ENCODE results near the gene NEK1.
"Not testable (repeated sequence)": the region's sequence is repeated elsewhere in the genome, so short reads cannot be mapped to it uniquely, and the experiment has no call there.

Gene NEK1

DNA sequence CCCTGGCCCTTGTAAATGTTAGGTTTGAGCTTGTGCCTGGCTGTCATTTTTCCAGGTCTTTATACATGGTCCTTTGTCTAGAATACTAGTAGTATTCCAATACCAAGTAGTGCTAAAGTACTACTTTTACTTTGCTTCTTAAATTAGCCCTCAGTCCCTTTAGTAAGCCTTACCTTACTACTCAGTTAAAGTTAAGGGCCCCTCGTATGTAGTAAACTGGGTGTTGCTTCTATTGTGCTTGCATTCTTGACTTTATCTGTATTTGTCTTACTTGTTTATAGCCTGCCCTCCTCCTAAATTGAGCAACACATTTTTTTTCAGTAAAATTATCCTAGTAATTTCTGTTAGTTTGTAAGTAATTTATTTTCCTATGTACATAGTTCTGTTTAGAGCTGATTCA, 33.2 kb upstream of the NEK1 start:
- Mint-ChIP-seq H3K27ac (no peak overlapping the region), H3K36me3 (ENCODE audit: low read depth) (peaks cover 23% of the 10 kb centered on the region), H3K4me3 (no peak overlapping the region), H3K9me3 (no peaks in the 10 kb centered on the region), H3K4me1 (ENCODE audit: low read depth) (peaks cover 7% of the 10 kb centered on the region), H3K27me3 (no peaks in the 10 kb centered on the region)

DNA sequence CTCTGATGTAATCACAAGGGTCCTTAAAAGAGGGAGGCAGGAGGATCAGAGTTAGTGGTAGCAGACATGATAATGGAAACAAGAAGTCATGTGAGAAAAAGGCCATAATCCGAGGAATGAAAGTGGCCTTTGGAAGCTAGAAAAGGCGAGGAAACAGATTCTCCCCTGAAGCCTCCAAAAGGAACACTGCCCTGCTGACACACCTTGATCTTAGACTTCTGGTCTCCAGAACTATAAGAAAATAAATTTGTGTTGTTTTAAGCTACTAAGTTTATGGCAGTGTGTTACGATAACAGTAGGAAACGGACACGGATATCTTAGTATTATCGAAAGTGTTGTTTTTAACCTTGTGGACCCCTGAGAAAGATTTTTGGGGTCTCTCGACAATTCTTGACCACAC, 32.4 kb upstream of the NEK1 start:
- Mint-ChIP-seq H3K27ac (no peak overlapping the region), H3K9me3 (no peaks in the 10 kb centered on the region), H3K27me3 (no peaks in the 10 kb centered on the region), H3K4me3 (no peak overlapping the region), H3K36me3 (ENCODE audit: low read depth) (peaks cover 28% of the 10 kb centered on the region), H3K4me1 (ENCODE audit: low read depth) (peaks cover 1% of the 10 kb centered on the region)

DNA sequence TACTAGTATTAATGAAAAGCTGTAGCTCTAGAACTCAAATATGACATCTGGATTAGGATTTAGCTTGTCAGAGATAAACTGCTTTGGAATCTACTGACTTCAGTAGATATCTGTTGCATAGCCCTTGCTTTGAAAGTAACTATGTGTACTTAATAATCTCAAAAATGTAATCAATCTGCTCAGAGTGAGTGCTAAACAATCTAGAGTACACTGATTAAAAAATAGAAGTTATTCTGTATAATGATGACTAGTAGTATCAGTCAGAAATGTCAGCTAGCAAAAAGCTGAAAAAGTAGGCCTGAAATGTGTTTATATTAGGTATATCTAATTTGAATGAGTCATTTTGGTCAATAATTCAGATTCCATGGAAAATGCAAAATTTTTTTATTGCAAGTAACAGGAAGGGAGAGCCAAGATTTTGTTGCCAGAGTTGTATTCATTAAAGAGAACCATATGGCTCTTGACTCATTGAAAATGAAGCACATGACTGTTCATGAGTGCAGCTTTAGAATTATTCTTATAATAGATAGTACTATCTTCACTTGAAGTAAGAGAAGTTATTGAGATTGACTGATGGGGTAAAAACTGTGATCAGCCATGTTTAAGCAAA, 28.0 kb upstream of the NEK1 start:
- Mint-ChIP-seq H3K27me3 (no peaks in the 10 kb centered on the region), H3K36me3 (ENCODE audit: low read depth) (peaks cover 50% of the 10 kb centered on the region), H3K27ac (no peak overlapping the region)

DNA sequence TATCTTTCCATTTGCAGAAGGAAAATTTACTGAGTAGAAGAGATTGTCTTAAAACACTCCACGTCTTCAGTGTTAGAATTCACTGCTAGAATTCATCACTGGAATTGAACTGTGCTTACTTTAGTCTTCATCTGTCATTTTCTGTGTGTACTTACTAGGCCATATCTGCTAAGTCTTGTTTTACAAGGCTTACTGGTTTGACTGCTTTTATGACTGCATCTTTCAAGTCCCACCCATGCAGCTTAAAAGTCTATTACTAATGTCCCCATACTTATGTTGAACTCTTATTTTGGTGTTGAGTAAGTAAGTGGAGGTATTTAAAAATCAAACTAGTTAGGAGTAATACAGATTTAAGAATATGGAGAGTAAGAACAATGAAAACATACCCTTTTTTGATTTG, 22.6 kb upstream of the NEK1 start:
- H3K27ac Mint-ChIP-seq = no peak overlapping the region
- no peaks in the 10 kb centered on the region for H3K9me3 Mint-ChIP-seq
- H3K4me1 Mint-ChIP-seq (ENCODE audit: low read depth) = peaks cover 7% of the 10 kb centered on the region
- peaks cover 32% of the 10 kb centered on the region for H3K36me3 Mint-ChIP-seq (ENCODE audit: low read depth)
- no peaks in the 10 kb centered on the region for H3K27me3 Mint-ChIP-seq
- no peak overlapping the region for H3K4me3 Mint-ChIP-seq

More for the DNA sequence above, 28.0 kb upstream of the NEK1 start:
- Mint-ChIP-seq H3K4me3 (no peak overlapping the region), H3K4me1 (ENCODE audit: low read depth) (no peaks in the 10 kb centered on the region), H3K9me3 (no peaks in the 10 kb centered on the region)

DNA sequence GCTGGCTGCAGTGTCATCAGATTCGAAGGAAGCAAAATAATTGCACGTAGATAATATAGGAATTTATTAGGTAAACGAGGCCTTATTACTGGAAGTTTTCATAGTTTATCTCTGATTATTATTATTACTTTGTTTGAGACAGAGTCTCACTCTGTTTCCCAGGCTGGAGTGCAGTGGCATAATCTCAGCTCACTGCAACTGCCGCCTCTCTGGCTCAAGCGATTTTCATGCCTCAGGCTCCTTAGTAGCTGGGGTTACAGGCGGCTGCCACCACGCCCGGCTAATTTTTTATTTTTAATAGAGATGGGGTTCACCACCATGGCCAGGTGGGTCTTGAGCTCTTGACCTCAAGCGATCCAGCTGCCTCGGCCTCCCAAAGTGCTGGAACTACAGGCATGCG, 20.5 kb upstream of the NEK1 start:
- Mint-ChIP-seq H3K27me3 (no peaks in the 10 kb centered on the region), H3K4me3 (no peak overlapping the region), H3K36me3 (ENCODE audit: low read depth) (peaks cover 22% of the 10 kb centered on the region), H3K4me1 (ENCODE audit: low read depth) (peaks cover 15% of the 10 kb centered on the region), H3K27ac (no peak overlapping the region), H3K9me3 (no peaks in the 10 kb centered on the region)

DNA sequence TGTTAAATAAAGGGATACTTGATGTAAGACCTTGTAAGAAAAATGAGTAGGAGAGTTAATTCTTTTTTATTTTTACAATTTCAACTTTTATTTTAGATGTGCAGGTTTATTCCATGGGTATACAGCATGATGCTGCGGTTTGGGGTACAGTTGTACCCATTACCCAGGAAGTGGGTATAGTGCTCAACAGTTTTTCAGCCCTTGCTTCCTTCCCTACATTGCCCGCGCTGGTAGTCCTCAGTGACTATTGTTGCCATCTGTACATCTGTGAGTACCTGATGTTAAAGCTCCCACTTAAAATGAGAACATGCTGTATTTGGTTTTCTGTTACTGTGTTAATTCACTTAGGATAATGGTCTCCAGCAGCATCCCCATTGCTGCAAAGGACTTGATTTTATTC, 17.7 kb upstream of the NEK1 start:
- H3K4me3 Mint-ChIP-seq = no peak overlapping the region
- no peak overlapping the region for H3K27ac Mint-ChIP-seq
- H3K36me3 Mint-ChIP-seq (ENCODE audit: low read depth) = peaks cover 14% of the 10 kb centered on the region
- no peaks in the 10 kb centered on the region for H3K9me3 Mint-ChIP-seq
- peaks cover 36% of the 10 kb centered on the region for H3K4me1 Mint-ChIP-seq (ENCODE audit: low read depth)
- no peaks in the 10 kb centered on the region for H3K27me3 Mint-ChIP-seq

DNA sequence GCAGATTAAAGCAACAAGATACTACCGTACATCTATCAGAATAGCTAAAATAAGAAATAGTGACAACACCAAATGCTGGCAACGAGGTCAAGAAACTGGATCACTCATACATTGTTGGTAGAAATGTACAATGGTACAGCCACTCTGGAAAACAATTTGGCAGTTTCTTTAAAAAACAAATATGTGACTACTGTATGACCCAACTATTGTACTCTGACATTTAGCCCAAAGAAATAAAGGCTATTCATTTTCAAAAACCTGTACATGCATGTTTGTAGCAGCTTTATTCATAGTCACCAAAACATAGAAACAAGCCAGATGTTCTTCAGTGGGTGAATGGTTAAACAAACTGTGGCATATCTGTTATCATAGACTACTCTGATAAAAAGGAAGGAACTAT, 16.2 kb upstream of the NEK1 start:
- Mint-ChIP-seq H3K9me3 (no peaks in the 10 kb centered on the region), H3K4me1 (ENCODE audit: low read depth) (peaks cover 36% of the 10 kb centered on the region), H3K4me3 (no peak overlapping the region), H3K27me3 (no peaks in the 10 kb centered on the region), H3K27ac (no peak overlapping the region), H3K36me3 (ENCODE audit: low read depth) (peaks cover 19% of the 10 kb centered on the region)

DNA sequence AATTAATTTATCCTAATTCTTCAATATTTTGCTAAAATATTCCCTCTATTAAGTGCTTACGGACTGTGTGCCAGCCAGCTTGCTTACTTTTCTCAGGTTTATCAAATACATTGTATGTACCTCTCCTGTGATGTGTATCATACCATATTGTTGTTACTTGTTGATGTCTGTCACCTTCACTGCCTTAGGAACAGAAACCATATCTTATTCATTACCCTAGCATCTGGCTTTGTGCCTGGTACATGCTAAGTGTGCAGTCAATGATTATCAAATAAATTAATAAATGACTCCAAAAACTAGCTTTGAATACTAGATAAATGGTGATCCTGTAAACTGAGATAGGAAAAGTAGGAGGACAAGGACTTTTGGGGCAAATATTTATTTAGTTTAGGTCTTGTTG, 14.9 kb upstream of the NEK1 start:
- Mint-ChIP-seq H3K27ac (peak overlapping the region; percentile 19), H3K4me3 (no peak overlapping the region), H3K27me3 (no peaks in the 10 kb centered on the region), H3K36me3 (ENCODE audit: low read depth) (peaks cover 20% of the 10 kb centered on the region), H3K4me1 (ENCODE audit: low read depth) (peaks cover 49% of the 10 kb centered on the region), H3K9me3 (no peaks in the 10 kb centered on the region)

DNA sequence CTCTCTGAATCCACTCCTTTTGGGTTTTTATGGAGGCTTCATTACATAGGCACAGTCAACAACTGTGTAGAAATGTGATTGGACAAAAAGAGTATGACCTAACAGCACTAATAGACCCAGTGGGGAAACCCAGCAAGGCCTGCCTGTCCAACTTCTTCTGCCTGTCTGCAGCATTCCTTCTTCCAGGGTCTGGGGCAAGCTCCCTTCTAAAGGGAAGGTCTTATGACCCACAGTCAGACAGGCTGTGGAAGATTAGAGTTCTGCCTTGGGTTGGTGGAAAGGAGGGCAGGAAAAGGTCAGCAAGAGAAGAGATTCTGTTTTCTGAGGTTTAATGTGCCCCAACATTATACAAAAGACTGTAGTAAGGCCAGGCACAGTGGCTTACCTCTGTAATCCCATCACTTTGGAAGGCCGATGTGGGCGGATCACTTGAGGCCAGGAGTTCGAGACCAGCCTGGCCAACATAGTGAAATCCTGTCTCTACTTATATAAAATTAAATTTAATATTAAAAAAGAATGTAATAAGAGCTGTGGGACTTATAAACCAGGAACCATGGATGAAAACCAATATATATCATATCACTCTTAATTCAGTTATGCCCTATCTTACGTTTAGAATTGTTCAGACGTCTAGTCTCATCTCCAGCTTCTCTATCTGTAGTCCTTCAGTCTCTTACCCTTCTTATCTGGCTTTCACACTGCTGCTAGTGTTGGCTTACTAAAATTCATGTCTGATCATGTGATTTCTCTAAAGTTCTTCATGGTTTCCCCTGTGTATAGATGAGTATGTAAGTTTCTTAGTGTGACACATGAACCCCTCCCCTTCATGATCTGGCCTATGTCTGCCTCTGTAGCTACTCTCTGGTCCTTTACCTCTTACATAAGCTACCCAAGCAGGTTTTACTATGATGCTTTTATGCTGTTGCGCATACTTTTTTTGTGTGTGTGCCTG, 14.2 kb upstream of the NEK1 start:
- peaks cover 56% of the 10 kb centered on the region for H3K4me1 Mint-ChIP-seq (ENCODE audit: low read depth)
- H3K27ac Mint-ChIP-seq = peak overlapping the region; percentile 58

DNA sequence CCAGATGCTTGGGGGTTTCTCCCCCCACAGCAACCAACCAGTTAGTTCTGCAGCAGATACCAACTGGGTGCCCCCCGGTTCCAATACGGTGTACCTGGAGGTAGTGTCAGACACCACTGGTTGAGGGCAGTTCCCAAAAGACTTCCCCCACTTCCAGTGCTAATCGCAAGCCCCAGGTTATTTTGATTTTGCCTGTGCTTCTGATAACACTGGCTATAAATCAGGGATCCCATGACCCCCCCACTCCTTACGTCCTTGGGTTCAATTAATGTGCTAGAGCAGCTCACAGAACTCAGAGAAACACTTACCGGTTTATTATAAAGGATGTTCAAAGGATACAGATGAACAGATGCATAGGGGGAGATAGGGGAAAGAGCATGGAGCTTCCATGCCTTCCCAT, 13.5 kb upstream of the NEK1 start:
- H3K4me3 Mint-ChIP-seq = no peak overlapping the region
- no peaks in the 10 kb centered on the region for H3K27me3 Mint-ChIP-seq

More for the DNA sequence above, 14.2 kb upstream of the NEK1 start:
- Mint-ChIP-seq H3K27me3 (no peaks in the 10 kb centered on the region), H3K9me3 (no peaks in the 10 kb centered on the region), H3K36me3 (ENCODE audit: low read depth) (peaks cover 19% of the 10 kb centered on the region), H3K4me3 (no peak overlapping the region)

DNA sequence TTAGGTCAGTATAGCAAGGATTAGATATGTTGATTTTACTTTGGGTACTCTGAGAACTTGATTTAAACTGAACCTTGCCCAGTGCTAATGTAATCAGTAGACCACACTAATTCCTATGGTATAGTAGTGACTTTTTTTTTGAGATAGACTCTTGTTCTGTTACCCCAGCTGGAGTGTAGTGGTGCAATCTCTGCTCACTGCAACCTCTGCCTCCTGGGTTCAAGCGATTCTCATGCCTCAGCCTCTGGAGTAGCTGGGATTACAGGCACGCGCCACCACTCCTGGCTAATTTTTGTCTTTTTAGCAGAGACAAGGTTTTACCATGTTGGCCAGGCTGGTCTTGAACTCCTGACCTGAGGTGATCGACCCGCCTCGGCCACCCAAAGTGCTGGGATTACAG, 11.6 kb upstream of the NEK1 start:
- not testable (repeated sequence) for H3K4me3 Mint-ChIP-seq, H3K9me3 Mint-ChIP-seq, H3K27ac Mint-ChIP-seq, H3K27me3 Mint-ChIP-seq
- peaks cover 16% of the 10 kb centered on the region for H3K36me3 Mint-ChIP-seq (ENCODE audit: low read depth)
- peaks cover 60% of the 10 kb centered on the region for H3K4me1 Mint-ChIP-seq (ENCODE audit: low read depth)

More for the DNA sequence above, 13.5 kb upstream of the NEK1 start:
- H3K4me1 Mint-ChIP-seq (ENCODE audit: low read depth) = peaks cover 59% of the 10 kb centered on the region
- no peak overlapping the region for H3K27ac Mint-ChIP-seq
- H3K9me3 Mint-ChIP-seq = no peaks in the 10 kb centered on the region
- H3K36me3 Mint-ChIP-seq (ENCODE audit: low read depth) = peaks cover 16% of the 10 kb centered on the region

DNA sequence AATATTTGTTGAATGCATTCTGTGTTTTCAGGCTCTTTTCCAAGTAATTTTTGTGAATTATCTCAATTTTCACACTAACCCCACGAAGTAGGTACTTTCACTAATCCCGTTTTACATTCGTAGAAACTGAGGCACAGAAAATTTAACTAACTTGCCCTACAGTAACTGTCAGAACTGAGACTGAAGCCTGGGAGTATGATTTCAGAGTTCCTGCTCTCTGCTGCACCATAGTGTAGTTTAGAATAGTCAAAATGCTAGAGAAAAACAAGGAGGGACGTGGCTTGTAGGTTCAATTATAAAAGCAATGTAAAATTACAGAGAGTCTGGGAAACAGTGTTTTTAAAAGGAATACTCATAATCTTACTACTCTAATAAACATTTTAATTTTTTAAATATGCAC, 10.2 kb upstream of the NEK1 start:
- H3K27me3 Mint-ChIP-seq = no peaks in the 10 kb centered on the region
- peak overlapping the region; percentile 95 for H3K4me3 Mint-ChIP-seq
- H3K9me3 Mint-ChIP-seq = no peaks in the 10 kb centered on the region
- H3K36me3 Mint-ChIP-seq (ENCODE audit: low read depth) = peaks cover 9% of the 10 kb centered on the region
- H3K4me1 Mint-ChIP-seq (ENCODE audit: low read depth) = peaks cover 65% of the 10 kb centered on the region
- peak overlapping the region; percentile 76 for H3K27ac Mint-ChIP-seq

DNA sequence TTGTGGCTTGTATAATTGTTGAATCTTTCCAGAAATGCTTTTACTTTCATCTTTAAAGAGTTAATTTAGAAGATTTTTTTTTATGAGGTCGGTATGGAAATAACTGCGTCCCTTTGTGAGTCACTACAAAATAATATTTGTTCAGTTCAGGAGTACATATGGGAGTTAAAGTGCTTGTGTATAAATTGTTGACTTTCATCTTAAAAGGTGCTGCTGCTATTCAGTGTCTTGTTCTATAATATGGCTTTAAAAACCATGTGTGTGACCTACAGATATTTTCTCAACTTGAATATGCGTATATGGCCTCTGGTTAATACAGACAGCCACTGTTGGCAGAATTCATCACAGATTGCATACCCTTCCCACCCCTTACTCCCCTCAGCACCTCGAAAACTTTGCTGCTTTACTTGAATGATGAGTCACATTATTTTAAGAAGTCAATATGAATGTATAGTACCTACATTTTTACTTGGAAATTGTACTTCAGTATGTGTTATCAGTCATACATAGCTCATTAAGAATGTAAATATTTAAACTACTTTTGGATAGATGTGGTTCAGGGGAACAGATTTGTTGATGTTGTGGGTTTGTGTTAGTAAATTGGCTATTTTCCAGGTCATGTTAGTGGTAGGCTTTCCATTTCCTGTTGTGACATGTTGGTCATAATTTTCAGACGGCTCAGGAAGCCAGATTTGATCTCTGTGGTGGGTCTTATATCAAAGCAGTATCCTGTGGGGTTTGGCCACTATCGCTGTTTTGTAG, 9.5 kb upstream of the NEK1 start:
- Mint-ChIP-seq H3K4me1 (ENCODE audit: low read depth) (peaks cover 65% of the 10 kb centered on the region), H3K4me3 (peak overlapping the region; percentile 95), H3K27ac (peak overlapping the region; percentile 93)

DNA sequence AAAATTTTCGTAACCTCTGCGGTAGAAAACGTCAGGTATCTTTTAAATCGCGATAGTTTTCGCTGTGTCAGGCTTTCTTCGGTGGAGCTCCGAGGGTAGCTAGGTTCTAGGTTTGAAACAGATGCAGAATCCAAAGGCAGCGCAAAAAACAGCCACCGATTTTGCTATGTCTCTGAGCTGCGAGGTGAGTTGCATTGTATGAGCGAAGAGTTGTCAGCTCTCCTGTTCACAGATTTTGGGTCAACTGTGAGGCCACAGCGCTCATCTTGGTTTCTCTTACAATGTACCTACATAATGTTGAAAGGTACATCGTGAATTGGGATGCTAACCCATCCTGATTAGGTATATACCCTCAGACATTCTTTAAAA, 8.5 kb upstream of the NEK1 start:
- peak overlapping the region; percentile 98 for H3K27ac Mint-ChIP-seq
- no peaks in the 10 kb centered on the region for H3K9me3 Mint-ChIP-seq
- peak overlapping the region; percentile 95 for H3K4me3 Mint-ChIP-seq
- peaks cover 61% of the 10 kb centered on the region for H3K4me1 Mint-ChIP-seq (ENCODE audit: low read depth)
- H3K27me3 Mint-ChIP-seq = no peaks in the 10 kb centered on the region
- H3K36me3 Mint-ChIP-seq (ENCODE audit: low read depth) = peaks cover 9% of the 10 kb centered on the region

More for the DNA sequence above, 9.5 kb upstream of the NEK1 start:
- peaks cover 9% of the 10 kb centered on the region for H3K36me3 Mint-ChIP-seq (ENCODE audit: low read depth)
- no peaks in the 10 kb centered on the region for H3K27me3 Mint-ChIP-seq
- H3K9me3 Mint-ChIP-seq = no peaks in the 10 kb centered on the region

All from stimulated activated naive CD8-positive, alpha-beta T cell treated with anti-CD3 and anti-CD28 coated beads, Interleukin-15, Interleukin-2, amounts not matched to agents 100 ng/mL and 50 ng/mL, for 24 hours (primary cell).